Mucosa of descending colon (tissue), 3 donors: ENCODE data around the gene RAB12. TPM values are rescaled to one million over a fixed set of nuclear protein-coding genes. Genes with fewer than 3 reads are reported as not detected.

Source experiments
- ATAC-seq: fragments of 200-7000 bp; cut with Tn5 transposase; one replicate; pipeline ENCODE4 v1.9.1; 2020; ENCODE audit warnings: mild to moderate bottlenecking, moderate library complexity
- DNase-seq, 3 donors: peaks; one replicate each; pipeline ENCODE4 v3.0.0-alpha.2; 2020
- H3K36me3 ChIP-seq: fragments of 200-600 bp; one replicate; pipeline ENCODE4 v1.8.0; 2021; ENCODE audit warnings: low read depth, mild to moderate bottlenecking
- H3K4me1 ChIP-seq: fragments of 200-600 bp; one replicate; pipeline ENCODE4 v1.8.0; 2021; ENCODE audit warnings: low read depth, mild to moderate bottlenecking
- H3K4me3 ChIP-seq: fragments of 200-600 bp; one replicate; pipeline ENCODE4 v1.8.0; 2021; ENCODE audit warnings: mild to moderate bottlenecking
- H3K9me3 ChIP-seq: fragments of 200-600 bp; one replicate; pipeline ENCODE4 v1.8.0; 2021; ENCODE audit warnings: mild to moderate bottlenecking
- CTCF ChIP-seq: fragments of 200-600 bp; IDR thresholded peaks from one replicate; pipeline ENCODE4 v1.8.0; 2022; ENCODE audit warnings: antibody characterized with exemption, mild to moderate bottlenecking
- intact Hi-C, 2 donors: fragments of 100-400 bp; cut with DNase I in 1 of 2; cut with micrococcal nuclease in 1 of 2; formaldehyde crosslinking; loops; one replicate each; pipeline versions ENCODE4 v1.11.0 to v1.11.1; 2022; cut with DNase I, micrococcal nuclease
- total RNA-seq, 3 donors: library from RNA; stranded (reverse); fragmentation: NEBNext Ultra II Directional in 2 of 3; extraction: Animal tissue kit (Norgen Biotek cat#: 25700) in 2 of 3; gene quantifications; one replicate each; pipeline versions ENCODE4 v1.2.1 to v1.2.4, GENCODE V29; 2021 to 2023
- donor health status: DM: no; HTN: no; CAD: no; lungs with moderate emphysema.
- donor health status: DM: no; HTN: no; CAD: no.
- donor health status: DM: no; HTN: yes; CAD: no.

Gene RAB12
- total RNA-seq, 3 donors from 2014 or later, result 14.2 to 48.2 (median 20.2) TPM

GRCh38 chr18:8629602-8630001 is 20.4 kb downstream of the RAB12 start:
- no peaks in the 10 kb centered on the region for H3K36me3 ChIP-seq
- DNase-seq (no peak), ATAC-seq (no peak)
- intact Hi-C loops, result no loop called here
- H3K4me1 ChIP-seq, result no peaks in the 10 kb centered on the region
- no peak for TF ChIP-seq CTCF
- H3K9me3 ChIP-seq, result no peaks in the 10 kb centered on the region
- H3K4me3 ChIP-seq, result no peak overlapping the region

GRCh38 chr18:8630546-8630945 is 21.3 kb downstream of the RAB12 start:
- no peak for TF ChIP-seq CTCF
- intact Hi-C loops, result no loop called here
- Histone ChIP-seq H3K36me3 (peaks cover 3% of the 10 kb centered on the region), H3K4me3 (no peak overlapping the region), H3K9me3 (no peaks in the 10 kb centered on the region), H3K4me1 (no peaks in the 10 kb centered on the region)
- DNase-seq (no peak), ATAC-seq (no peak)

- no peaks in the 10 kb centered on the region for H3K9me3 ChIP-seq
- no peaks in the 10 kb centered on the region for H3K4me1 ChIP-seq
- intact Hi-C loops, result no loop called here
- H3K4me3 ChIP-seq, result no peak overlapping the region
- TF ChIP-seq CTCF, result no peak
- peaks cover 4% of the 10 kb centered on the region for H3K36me3 ChIP-seq
- ATAC-seq (no peak), DNase-seq (no peak)
These were observed 22.0 kb downstream of the RAB12 start for GRCh38 chr18:8631265-8631664.

GRCh38 chr18:8632386-8632785 is 23.1 kb downstream of the RAB12 start:
- Histone ChIP-seq H3K9me3 (no peaks in the 10 kb centered on the region), H3K4me3 (no peak overlapping the region), H3K4me1 (no peaks in the 10 kb centered on the region), H3K36me3 (peaks cover 4% of the 10 kb centered on the region)
- DNase-seq, result no peak
- ATAC-seq, result no peak
- intact Hi-C loops, result no loop called here
- no peak for TF ChIP-seq CTCF

- intact Hi-C loops, result no loop called here
These were observed 25.3 kb downstream of the RAB12 start for GRCh38 chr18:8634508-8634907.

More at GRCh38 chr18:8634508-8634907, 25.3 kb downstream of the RAB12 start:
- ATAC-seq (no peak), DNase-seq (no peak)
- Histone ChIP-seq H3K4me1 (no peaks in the 10 kb centered on the region), H3K4me3 (no peak overlapping the region), H3K36me3 (peaks cover 4% of the 10 kb centered on the region), H3K9me3 (no peaks in the 10 kb centered on the region)
- TF ChIP-seq CTCF, result no peak
